ENCODE data around the gene PRKCA.
"Not testable (repeated sequence)": the region's sequence is repeated elsewhere in the genome, so short reads cannot be mapped to it uniquely, and the experiment has no call there.

Gene PRKCA

DNA sequence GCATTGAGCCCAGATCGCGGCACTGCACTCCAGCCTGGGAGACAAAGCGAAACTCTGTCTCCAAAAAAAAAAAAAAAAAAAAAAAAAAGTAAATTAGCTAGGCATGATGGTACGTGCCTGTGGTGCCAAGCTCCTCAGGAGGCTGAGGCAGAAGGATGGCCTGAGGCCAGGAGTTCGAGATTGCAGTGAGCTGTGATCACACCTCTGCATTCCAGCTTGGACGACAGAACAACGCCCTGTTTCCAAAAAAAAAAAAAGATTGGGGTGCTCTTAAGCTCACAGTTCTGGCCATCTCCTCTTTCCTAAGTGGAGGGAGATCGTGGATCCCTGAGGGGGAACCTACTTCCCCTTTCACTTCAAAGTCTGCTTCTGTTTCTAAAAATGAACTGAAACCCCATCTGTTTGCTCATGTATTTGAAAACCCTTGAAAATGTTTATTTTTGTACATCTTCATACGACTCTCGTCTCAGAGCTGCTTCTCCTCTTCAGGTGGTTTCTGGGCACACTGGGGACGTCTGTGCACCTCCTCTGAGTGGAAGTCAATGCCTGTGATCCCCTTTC, 138.8 kb downstream of the PRKCA start:
- no peak for DNase-seq (ENCODE audit: low read depth)

DNA sequence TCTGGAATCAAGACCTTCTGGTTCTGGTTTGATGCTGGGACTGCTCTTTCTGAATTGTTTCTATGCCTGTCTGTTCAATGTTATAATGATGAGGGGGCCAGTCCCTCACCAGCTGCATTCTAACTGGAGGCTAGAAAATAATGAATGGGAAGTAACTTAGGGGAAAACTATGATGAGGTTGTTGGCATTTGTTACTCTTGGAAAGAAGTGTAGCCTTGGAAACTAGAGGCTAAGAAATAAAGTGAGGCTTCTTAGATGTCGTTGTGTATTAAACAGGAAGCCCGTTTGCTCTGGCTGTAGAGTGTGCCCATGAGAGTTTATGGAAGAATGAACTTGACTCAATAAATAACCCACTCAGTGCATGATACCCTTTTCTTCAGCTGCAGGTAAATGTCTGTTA, 140.8 kb downstream of the PRKCA start:
- DNase-seq (ENCODE audit: low read depth): no peak

DNA sequence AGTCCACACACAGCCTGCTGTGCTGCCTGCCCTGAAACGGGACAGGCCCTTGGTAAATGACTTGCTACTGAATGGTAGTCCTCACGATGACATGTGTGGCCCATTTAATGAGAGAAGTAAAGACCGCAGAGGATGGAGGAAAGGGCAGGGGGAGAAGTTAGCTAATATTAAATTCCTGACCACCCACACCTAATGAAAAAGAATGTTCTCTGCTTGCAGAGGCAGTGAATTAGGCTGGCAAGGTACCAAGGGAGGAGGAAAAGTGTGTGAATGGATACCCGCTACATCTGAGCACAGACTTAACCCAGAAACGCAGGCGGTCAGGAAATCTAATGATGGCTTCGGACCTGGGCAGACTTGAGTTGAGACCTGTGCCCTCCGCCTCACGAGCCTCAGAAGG, 141.2 kb downstream of the PRKCA start:
- DNase-seq (ENCODE audit: low read depth): no peak

DNA sequence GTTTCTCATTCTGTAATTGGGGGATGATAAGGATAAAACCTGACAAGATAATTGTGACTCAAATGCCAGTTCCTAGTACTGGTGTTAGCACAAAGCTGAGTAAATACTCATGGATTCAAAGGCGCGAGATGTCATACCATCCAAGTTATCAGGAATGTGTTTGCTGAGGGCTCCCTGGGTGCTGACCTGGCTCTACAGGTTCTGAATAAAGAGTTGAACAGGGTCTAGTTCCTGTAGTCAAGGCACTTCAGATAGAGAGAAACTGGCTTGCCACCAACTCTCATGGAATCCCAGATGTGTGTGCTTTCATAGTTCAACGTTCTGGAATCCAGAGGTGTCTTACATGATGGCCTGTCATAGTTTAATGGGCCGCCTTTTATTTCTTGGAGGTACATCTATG, 141.6 kb downstream of the PRKCA start:
- no peak for DNase-seq (ENCODE audit: low read depth)

DNA sequence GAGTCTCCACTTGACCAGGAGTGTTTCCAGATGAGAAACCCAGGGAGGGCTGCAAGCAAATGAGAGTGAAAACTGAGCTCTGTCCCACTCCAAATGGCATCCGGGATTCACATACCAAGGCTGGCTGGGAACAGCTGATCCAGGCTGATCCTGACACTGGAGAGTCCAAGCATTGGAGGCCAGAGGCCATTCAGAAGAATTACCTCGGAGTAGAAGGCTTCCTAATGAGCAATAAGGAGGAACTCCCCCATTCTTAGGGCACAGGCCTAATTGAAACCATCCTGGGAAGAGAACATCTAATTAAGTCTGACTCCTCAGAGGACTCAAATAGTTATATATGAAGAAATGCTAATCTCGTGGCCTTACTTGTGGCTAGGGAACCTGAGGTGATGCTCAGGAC, 142.8 kb downstream of the PRKCA start:
- no peak for DNase-seq (ENCODE audit: low read depth)

DNA sequence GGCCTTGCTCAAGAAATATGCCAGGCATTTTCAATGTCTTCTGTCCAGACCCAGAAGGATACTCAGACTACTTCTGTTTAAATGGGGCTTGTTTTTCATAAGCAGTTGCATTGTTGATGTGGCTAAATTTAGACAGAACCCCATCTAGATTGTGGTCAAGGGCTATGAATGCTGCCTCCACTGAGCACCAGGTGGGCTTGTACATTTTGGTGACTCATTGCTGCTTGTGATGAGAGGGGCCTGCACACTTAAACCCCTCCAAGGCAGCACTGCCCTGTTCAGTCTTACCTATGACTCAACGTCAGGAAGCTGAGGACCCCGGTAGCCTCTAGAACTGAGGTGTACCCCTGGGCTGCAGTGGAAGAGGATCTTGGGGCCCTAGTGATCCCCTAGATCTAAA, 144.0 kb downstream of the PRKCA start:
- DNase-seq (ENCODE audit: low read depth): no peak

DNA sequence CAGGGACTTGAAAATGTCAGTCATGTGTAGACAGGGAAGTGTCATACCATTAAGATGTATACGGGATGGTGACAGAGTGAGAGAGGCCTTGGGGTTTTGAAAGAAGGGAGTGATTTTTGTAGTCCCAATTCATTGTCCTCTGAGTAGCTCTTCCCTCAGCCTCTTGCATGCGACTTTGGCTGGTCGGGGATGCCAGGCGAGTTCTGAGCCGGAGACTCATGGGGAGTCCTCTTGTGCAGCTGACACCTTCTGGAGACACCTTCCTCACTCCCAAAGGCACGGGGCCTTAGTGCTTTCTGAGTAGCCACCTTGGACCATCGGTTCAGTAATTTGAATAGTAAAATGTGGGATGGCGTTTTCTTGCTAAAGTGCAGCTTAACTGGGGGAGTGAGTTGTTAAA, 144.7 kb downstream of the PRKCA start:
- no peak for DNase-seq (ENCODE audit: low read depth)

DNA sequence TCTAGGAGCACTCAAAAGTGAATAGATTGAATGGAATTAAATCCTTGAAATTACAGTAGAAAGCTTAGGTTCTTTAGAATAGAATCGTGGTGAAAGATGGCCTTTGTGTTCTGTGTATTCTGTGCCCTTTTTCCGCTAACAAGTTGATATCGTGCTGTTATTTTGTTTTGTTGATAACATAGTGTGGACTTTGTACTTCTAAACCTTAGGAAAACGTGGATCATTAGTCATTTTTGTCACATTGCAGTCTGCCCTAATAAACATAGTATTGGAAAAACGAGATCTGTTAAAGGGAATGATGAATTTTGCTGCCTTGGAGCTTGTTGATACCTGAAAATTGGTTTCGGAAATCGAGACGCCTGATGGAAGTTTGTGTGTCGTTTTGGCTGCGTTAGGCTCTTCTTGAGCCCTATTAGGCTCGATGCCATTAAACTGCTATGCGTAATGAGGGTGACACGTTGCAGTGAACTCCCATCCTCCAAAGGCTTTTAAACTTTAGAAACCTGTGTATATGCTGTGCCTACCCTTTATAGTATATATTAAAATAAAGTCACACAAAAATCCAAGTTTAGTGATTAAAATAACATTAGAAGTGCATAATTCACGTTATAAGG, 145.7 kb downstream of the PRKCA start:
- no peak for DNase-seq (ENCODE audit: low read depth)

DNA sequence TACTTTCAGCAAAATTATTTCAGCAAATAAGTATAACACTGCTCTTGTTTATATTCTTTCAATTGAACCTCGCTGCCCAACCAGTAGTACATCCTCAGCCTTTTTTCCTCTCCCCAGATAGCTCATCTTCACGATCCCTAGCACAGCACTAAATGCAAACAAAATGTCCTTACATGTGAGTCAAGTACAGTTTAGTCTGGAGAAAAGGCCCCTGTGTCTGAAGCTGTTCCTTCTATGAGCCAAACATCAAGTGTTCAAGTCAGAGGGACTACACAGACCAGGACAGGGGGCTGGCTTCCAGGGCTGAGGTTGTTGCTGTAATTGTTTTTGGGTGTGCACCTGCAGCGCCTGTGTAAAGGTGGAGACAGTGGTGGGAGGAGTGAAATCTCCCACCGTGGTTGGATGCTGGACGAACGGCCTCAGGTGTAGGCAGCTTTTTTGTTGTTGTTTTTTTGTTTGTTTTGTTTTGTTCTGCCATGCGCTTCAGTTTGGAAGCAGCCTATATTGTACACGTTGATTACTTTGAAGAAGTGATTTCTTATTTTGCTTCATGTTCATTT, 147.1 kb downstream of the PRKCA start:
- DNase-seq (ENCODE audit: low read depth): no peak

DNA sequence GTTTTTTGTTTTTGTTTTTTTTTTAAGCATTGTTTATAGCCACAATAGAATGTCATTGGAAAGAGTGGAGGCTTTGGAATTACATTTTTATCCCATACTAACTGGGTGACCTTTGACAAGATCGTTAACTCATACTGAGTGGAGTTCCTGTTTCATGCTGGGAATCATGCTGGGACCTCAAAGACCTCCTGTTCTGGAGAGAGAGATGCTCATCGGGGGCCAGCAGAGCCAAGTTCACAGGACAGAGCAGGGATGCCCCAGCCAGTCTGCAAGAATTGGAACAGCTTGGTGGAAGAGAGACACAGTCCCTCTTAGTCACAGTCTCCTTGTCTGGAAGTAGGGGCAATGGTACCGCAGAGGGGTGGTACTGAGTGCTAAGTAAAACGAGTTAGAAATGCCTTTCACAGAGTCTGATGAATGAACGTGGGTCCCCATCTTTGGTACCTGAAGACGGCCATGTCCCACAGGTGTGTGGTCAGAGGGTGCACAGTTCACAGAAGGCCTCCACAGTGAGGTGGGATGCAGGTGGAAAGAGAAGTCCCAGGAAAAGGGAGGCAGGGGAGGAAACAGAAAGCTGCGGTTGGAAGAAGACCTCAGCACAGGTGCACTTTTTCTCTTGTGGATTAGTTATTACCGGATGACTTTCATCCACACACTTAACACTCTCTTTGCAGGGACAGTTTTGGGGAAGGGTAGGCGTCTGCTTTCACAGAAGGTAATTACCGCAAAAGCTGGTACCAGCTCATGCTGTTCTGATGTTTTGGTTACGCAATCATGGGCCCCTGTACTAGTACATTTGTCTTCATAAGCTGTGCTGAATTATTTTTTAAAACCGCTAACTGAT, 147.8 kb downstream of the PRKCA start:
- DNase-seq (ENCODE audit: low read depth): no peak

DNA sequence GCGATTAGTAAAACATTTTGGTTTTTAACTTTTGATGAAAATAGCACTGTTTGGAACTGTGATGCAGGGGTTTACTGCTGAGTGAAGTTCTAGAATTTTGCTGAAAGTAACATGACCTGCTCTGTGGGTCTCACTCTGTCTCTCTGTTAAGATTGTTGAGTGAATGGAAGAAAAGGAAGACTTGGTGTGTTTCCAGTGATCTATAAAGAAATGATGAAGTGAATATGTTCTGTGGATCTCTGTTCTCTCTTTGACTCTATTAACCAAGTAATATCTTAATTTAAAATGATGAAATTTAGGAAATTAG, 148.4 kb downstream of the PRKCA start:
- DNase-seq (ENCODE audit: low read depth): no peak

DNA sequence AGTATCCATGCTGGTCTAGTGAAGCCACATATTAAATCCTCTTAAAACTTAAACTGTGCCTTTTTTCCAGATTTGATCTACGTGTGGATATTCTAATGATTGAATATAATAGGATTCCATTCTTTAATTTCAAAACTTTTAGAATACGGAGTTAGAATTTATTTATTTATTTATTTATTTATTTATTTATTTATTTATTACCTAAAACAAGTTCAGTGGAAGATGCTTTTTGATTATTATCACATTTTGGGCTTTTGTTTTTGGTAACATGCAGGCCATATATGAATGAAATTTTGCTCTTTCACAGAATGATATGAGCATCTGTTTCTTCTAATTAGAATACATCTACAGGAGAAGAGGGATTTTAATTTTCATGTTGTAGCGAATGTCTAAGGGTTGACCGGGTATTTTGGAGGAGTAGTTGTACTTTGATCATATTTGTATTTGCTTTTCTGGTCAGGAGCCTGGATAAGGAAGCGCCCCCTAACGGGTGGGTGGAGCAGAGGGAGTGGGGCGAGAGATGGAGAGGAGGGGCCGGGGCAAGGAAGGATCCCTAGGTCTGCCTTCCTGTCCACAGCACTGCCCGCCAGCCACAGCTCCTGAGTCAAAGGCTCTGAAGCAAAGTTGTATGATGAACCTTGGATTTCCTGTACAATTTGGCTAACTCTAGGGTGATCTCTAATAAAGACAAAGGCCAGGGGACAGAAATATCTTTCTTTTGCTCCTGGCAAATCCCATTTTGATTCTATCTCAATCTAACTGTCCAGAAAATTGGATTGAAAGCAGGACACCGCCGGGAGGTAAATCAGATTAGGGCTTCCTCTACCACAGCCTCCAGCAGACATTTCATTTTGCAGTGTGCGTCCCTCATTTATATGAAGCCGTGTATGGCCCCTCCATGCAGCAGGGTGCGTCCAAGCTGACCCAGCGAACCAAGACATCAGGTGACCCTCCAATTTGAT, 149.1 kb downstream of the PRKCA start:
- DNase-seq (ENCODE audit: low read depth): no peak

DNA sequence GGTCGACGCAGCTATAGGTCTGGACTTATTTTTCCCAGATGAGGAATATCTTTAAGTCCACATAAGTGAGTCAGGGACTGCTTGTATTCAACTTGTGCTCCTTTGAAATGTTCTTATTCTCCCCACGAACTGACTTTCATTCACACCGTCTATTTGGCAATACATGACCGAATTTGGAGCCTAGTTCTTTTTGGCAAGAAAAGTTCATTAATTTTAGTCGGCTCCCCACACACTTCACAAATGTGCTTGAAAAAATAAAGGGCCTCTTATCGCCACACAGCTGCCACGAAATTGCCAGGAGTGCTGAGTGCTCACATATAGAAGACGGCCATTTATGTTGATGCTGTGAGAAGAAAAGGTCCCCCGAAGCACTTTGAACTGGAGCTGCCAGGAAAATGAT, 152.6 kb downstream of the PRKCA start:
- no peak for DNase-seq (ENCODE audit: low read depth)

DNA sequence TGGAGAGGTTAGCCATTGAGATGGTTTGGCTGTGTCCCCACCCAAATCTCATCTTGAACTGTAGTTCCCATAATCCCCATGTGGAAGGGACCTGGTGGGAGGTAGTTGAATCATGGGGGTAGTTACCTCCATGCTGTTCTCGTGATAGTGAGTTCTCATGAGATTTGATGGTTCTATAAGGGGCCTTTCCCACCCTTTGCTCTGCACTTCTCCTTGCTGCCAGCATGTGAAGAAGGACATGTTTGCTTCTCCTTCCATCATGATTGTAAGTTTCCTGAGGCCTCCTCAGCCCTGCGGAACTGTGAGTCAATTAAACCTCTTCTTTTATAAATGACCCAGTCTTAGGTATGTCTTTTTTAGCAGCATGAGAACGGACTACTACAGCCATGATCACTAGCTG, 155.1 kb downstream of the PRKCA start:
- not testable (repeated sequence) for DNase-seq (ENCODE audit: low read depth)

DNA sequence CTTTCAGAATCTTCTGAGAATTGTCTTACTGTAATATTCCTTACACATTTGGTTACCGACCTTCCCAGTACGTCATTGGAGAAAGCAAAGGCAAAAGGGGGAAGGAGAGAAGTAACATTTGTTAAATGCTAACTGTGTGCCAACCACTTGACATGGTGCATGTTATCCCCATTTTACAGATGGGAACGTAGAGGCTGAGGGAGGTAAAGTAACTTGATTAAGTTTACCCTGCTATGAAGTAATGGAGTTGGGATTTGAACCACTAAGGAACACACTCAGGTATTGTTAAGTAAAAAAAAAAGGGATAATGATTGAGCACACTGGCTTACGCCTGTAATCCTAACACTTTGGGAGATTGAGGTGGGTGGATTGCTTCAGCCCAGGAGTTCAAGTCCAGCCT, 156.4 kb downstream of the PRKCA start:
- no peak for DNase-seq (ENCODE audit: low read depth)

DNA sequence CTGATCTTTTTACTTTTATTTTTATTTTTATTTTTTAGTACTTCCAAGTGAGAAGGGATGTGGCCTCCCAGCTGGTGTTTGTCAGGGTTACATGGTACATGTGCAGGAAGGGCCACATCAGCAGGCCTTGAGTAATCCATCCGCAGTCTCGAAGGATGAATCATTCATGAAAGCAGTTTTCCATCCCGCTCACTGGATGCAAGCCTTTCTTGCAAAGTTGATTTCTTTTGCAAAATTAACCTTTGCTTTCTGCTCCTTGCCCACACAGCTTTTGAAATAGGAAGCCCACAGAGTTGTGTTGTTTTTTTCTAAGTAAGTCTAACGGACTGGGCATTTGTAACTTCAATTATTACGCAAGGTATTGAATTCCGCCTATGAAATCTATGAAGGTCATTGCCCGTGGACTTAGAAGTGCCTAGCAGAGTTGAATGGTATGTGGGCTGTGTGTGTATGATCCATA, 157.4 kb downstream of the PRKCA start:
- no peak for DNase-seq (ENCODE audit: low read depth)

DNA sequence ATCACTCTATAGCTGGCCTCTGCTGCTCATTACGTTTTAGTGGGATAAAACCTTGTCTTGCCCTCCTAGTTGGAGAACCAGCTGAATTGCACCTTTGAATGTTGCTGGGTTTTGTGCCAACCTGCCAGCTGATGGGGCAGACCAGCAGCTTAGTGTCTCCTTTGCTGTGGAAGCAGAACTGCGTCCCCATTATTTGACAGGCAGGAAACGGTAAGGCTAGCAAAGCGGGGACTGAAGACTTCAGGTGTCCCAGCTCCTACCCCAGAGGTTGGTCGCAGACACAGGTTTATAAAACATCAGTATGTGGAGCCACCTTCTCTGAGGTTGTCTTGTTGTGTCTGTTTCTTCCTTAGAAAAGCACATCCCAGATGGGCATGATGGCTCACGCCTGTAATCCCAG, 158.1 kb downstream of the PRKCA start:
- DNase-seq (ENCODE audit: low read depth): no peak

DNA sequence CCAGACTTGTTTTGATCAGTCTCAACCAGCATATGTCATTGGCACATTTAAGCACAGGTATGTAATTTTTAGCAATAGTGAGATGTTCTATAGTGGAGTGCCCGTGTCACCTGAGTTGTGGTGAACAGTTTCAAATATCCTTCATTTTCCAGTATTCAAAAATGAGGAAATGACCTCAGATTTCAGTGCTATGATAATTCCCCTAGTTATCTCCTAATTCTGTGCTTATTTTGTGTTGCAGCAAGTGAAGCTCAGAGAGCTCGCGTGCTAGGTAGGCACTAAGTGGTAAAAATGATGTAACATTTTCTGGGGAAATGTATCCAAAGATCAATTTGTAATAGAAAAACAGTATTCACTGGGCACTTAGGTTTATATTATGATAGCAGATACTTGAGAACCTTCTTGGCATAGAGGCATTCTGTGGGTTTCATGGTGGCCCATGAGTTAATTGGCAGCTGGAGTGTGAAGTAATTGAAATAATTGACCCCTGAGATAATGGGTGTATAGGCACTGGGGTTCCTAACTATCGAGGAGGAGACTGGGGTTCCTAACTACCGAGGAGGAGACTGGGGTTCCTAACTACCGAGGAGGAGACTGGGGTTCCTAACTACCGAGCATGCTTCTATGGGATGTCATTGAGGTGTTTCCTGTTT, 159.1 kb downstream of the PRKCA start:
- no peak for DNase-seq (ENCODE audit: low read depth)

DNA sequence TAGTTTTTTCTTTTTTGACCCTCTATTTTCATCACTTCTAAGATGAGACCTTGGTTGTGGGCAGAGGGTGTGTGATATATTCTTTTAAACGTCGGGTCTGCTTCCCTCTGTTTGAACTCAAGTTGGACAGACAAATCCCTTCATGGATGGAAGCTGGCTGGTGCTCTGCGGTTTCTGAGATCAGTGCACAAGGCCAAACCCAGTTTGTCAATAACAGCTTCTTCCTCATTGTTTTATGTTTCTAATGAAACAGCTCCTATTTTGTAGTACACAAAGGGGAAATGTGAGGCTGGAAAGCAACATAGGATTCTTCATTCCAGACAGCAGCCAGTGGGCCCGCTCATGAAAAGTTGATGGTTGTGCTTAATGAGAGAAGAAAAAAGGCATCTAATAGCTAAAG, 159.6 kb downstream of the PRKCA start:
- no peak for DNase-seq (ENCODE audit: low read depth)

DNA sequence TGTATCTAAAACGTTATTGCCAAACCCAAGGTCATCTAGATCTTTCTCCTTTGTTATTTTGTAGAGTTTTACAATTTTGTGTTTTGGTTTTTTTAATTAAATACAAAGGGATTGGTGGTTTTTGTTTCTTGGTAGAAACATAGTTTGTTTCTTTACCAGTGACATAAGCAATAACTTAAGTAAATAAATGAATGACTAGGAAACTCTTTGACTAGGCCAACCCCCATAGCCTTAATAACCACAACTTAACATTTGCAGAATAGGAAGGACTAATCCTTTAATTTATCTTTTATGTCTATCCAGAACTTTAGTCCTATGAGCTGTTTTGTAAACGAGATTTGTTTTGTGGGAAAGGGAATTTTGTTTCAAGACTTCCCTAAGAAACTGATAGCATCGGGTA, 162.5 kb downstream of the PRKCA start:
- no peak for DNase-seq (ENCODE audit: low read depth)

DNA sequence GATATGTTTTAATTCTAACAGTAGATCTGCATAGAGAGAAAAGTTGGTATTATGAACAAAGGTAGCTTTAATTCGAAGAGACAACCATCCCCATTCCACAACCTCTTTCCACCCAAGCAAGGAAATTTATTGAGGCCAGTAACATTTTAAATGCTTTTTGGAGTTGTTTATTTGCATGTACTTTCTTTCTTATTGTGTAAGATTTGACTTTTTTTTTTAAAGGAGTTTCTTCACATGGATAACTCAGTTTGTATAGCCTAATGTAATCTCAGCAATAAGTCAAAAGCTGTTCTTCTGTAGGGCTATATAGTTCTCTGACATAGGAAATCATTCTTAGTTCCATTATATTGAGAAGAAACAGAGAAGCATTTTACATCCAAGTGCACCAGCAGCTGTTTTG, 163.3 kb downstream of the PRKCA start:
- no peak for DNase-seq (ENCODE audit: low read depth)
